ENCODE measurements around the gene PTBP3. TPM values are rescaled to one million over a fixed set of nuclear protein-coding genes. Genes with fewer than 3 reads are reported as not detected.
"Not testable (repeated sequence)": the region's sequence is repeated elsewhere in the genome, so short reads cannot be mapped to it uniquely, and the experiment has no call there.

Gene PTBP3
- total RNA-seq, 1 donor from 2014 or later: 32.1 TPM

- no peak for DNase-seq
Measured at GRCh38 chr9:112268413-112268812, 65.0 kb downstream of the PTBP3 start.

- not testable (repeated sequence) for DNase-seq
Measured at GRCh38 chr9:112267086-112267485, 66.3 kb downstream of the PTBP3 start.

DNA sequence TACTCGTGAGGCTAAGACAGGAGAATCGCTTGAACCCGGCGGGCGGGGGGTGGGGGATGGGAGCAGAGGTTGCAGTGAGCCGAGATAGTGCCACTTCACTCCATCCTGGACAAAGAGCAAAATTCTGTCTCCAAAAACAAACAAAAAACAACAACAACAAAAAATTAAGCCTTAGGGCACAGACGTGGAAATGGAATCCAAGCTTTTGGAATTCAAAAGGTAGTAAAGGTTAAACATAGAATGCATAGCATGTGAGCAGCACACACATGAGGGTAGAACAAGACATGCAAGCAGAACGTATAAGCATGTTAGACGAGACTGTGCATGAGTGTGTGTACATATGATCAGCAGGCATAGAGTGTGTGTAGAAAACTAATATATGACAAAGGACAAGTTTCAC, 68.0 kb downstream of the PTBP3 start:
- DNase-seq: no peak

DNA sequence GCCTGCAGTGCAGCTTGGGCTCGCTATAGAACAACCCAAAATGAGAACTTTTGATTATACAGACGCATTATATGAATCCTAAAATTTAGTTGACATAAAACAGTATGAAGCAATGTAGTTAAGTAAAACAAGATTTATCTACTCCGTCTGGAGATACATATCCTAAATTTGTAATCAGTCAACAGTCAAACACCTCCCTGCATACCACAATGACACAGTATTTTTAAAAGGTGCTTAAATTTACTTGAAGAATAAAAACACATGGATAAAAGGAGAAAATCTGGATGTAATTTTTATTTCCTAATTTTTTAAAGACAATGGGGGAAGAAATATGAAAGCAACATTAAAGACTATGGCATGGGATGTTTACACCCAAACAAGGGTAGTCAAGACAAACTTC, 70.8 kb downstream of the PTBP3 start:
- DNase-seq: no peak

DNA sequence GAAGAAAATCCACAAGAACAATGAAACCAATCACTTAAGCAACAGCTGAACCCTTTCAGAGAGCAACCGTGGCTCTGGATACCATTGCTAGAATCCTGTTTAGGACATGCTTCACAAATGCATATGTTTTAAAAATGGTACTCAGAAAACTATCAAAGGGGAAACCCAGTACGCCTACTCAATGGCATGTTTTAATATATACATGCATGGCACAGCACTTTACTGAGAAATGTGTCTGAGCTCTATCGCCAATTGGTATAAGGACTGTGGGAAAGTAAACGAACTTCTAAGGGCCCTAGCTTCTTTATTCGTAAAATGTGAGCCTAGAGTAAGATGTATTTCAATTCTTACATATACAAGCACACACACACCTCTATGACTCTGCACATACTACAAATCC, 72.3 kb downstream of the PTBP3 start:
- DNase-seq: no peak

GRCh38 chr9:112258106-112258505, 75.3 kb downstream of the PTBP3 start:
- no peak for DNase-seq

- DNase-seq: no peak
Measured at GRCh38 chr9:112252194-112252593, 81.2 kb downstream of the PTBP3 start.

DNA sequence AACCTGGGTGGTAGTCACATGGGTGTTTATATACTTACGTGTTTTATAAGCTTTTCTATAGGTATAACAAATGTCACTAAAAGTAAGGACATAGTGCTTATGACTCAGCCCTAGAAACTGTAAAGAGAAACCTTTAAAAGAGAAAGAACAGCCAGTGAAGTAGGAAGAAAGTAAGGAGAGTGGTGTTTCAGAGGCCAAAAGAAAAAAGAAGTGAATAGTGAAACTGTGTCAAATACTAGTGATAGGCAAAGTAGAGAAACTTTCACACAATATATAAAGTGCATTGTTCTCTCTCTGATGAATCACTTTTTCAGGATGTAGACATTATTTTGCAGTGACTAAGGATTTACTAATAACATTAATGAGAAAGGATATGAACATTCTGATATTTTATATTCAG, 84.1 kb downstream of the PTBP3 start:
- no peak for DNase-seq

- DNase-seq: no peak
Measured at GRCh38 chr9:112248722-112249121, 84.7 kb downstream of the PTBP3 start.

DNA sequence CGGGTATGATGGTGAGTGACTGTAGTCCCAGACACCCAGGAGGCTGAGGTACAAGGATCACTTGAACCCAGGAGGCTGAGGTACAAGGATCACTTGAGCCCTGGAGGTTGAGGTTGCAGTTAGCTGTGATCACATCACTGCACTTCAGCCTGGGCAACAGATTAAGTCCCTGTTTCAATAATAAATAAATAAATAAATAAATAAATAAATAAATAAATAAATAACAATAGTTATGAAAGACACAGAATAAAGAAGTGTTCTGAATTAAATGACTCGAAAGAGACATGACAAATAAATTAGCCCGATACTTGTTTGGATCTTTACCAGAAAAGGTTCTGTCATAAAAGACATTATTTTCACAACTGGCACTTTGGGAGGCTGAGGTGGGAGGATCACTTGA, 86.3 kb downstream of the PTBP3 start:
- no peak for DNase-seq

DNA sequence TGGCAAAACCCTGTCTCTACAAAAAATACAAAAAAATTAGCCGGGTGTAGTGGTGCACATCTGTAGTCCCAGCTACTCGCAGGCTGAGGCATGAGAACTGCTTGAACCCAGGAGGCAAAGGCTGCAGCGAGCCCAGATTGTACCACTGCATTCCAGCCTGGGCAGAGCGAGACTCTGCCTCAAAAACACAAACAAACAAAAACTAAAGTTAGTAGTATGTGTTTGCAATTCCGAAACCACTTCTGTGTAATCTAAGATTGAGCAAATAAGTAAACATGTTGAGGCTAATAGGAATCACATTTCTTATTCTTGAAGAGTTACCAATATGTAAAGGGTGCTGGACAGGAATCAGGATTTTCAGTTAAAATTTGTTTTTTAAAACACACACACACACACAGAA, 88.3 kb downstream of the PTBP3 start:
- no peak for DNase-seq

DNA sequence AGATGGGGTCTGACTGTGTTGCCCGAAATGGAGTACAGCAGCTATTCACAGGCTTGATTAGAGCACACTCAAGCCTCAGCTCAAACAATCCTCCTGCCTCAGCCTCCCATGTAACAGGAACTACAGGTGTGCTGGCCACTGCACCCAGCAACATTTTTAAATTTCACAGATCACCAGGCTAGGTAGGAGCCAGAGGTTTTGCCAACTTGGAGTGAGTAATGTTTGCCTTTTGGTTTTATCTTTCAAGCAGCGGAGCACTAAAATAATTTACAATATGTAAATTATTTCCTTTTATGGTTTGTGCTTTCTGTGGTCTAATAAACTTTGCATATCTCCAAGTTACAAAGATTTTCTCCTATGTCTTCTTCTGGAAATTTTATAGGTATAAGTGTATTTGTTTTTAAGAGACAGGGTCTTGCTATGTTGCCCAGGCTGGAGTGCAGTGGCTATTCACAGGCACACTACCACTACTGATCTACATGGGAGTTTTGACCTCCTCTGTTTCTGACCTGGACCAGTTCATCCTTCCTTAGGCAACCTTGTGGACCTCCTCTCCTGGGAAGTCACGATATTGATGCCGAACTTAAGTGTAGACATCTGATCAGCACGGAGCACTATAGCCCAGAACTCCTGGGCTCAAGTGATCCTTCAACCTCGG, 91.1 kb downstream of the PTBP3 start:
- DNase-seq: no peak

DNA sequence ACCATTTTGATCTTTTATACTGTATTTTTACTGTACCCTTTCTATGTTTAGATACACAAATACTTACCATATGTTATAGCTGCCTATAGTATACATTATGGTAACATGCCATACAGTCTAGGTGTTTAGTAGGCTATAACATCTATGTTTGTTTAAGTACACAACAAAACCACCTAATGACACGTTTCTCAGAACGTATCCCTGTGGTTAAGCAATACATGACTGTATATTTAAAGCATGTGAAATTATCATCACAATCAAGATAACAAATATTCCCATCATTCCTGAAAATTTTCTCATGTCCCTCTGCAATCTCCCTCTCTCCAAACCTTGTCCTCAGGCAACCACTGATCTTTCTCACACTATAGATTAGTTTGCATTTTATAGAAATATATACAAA, 91.9 kb downstream of the PTBP3 start:
- DNase-seq: no peak

- DNase-seq: no peak
Measured at GRCh38 chr9:112239708-112240107, 93.7 kb downstream of the PTBP3 start.

GRCh38 chr9:112239284-112239683, 94.1 kb downstream of the PTBP3 start:
- no peak for DNase-seq

DNA sequence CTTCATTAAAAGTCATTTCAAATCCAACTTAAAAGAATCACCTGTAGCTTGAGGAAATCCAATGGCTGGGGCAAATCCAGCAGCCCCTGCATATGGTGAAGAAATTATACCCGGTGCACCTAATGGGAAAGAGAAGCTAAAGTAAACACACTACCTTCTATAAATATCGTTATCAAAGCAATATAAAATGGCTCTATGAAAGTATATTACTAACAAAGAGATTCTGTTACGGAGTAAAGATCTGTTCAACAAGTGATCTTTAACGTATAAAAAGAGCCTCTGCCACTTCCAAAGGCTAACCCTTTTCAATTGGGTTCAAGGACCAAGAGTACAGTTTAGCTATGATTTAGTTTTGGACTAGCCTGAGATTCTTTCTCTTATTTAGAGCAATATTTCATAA, 98.6 kb downstream of the PTBP3 start:
- DNase-seq: no peak

- no peak for DNase-seq
Measured at GRCh38 chr9:112233769-112234168, 99.7 kb downstream of the PTBP3 start.

- no peak for DNase-seq
Measured at GRCh38 chr9:112232233-112232632, 101.2 kb downstream of the PTBP3 start.

GRCh38 chr9:112226091-112226490, 107.3 kb downstream of the PTBP3 start:
- no peak for DNase-seq

- DNase-seq: no peak
Measured at GRCh38 chr9:112224401-112225289, 108.8 kb downstream of the PTBP3 start.

DNA sequence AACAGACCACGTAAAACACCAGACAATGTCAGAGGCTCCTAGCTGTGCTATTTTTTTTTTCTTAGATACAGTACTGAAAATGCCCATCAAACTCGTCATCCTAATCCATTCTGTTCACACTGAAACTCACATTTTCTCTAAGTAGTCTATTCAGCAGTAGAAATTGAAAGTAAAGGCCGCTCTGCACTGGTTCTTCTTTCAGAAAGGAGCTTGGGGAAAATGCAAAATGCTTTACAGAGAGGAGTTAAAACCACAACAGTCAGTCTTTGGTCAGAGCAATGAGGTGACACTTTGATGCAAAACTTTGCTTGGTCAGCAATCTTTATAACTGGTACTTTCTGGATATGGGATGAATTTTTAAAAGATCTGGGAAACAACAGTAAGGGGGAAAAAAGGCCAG, 114.5 kb downstream of the PTBP3 start:
- no peak for DNase-seq

- DNase-seq: no peak
Measured at GRCh38 chr9:112212926-112213325, 120.5 kb downstream of the PTBP3 start.

DNA sequence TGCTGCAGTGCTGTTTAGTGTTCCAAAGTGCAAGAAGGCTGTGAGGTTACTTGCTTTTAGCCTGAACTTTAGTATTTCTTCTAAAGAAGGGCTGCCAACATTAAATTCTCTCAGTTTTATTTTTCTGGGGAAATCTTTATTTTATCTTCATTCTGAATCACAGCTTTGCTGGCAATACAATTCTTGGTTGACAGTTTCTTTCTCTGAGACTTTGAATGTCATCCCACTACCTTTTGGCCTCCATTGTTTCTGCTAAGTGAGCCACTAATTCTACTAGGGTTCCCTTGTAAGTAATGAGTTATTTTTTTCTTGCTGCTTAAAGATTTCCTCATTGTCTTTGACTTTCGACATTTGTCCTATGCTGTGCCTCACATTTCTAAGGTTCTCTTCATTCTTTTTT, 126.0 kb downstream of the PTBP3 start:
- DNase-seq: no peak

DNA sequence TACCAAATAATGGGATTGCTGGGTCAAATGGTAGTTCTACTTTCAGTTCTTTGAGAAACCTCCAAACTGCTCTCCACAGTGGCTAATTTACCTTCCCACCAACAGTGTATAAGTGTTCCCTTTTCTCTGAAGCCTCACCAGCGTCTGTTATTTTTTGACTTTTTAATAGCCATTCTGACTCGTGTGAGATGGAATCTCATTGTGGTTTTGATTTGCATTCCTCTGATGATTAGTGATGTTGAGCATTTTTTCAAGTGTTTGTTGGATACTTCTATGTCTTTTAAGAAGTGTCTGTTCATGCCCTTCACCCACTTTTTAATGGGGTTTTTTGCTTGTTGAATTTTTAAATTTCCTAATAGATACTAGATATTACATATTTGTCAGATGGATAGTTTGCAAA, 129.9 kb downstream of the PTBP3 start:
- no peak for DNase-seq

Data from tongue (tissue), 2 donors.